Left lung (tissue), 10 donors: ENCODE data around the gene FHAD1. TPM values are rescaled to one million over a fixed set of nuclear protein-coding genes. Genes with fewer than 3 reads are reported as not detected.

ENCODE experiments used
- ATAC-seq: fragments of 200-7000 bp; cut with Tn5 transposase; one replicate; pipeline ENCODE4 v1.9.1; 2020; ENCODE audit warnings: moderate library complexity
- DNase-seq, 4 donors: peaks; one replicate each; pipeline ENCODE4 v3.0.0-alpha.2; 2013 to 2020
- H3K27ac ChIP-seq, 2 donors: fragments of 200-600 bp; sonication (generic) in 1 of 2; one replicate each; pipeline versions ENCODE4 v1.5.0 to v1.8.0; 2020 to 2021
- H3K27me3 ChIP-seq, 2 donors: fragments of 200-600 bp; sonication (generic) in 1 of 2; one replicate each; pipeline versions ENCODE4 v1.5.0 to v1.8.0; 2020 to 2021
- H3K36me3 ChIP-seq, 2 donors: fragments of 200-600 bp; sonication (generic) in 1 of 2; one replicate each; pipeline versions ENCODE4 v1.5.0 to v1.8.0; 2020 to 2021
- H3K4me1 ChIP-seq, 2 donors: fragments of 200-600 bp; one replicate each; pipeline ENCODE4 v1.8.0; 2021
- H3K4me3 ChIP-seq, 2 donors: fragments of 200-600 bp; sonication (generic) in 1 of 2; one replicate each; pipeline versions ENCODE4 v1.5.0 to v1.8.0; 2020 to 2021; ENCODE audit warnings: mild to moderate bottlenecking in 1 of 2
- H3K9me3 ChIP-seq, 2 donors: fragments of 200-600 bp; sonication (generic) in 1 of 2; one replicate each; pipeline versions ENCODE4 v1.5.0 to v1.8.0; 2020 to 2021
- intact Hi-C, 2 donors: fragments of 100-400 bp; cut with DNase I; formaldehyde crosslinking; loops; one replicate each; pipeline versions ENCODE4 v1.11.2 to v1.14.2; 2022
- polyA plus RNA-seq, 6 donors: library from polyadenylated mRNA; unstranded; fragments of 120-200 nt; gene quantifications; one replicate each; pipeline ENCODE4 v1.2.1, GENCODE V29; 2013; ENCODE audit not compliant: insufficient read length in 6 of 6
- total RNA-seq, 2 donors: library from RNA; stranded (reverse); fragmentation: NEBNext Ultra II Directional; extraction: Animal tissue kit (Norgen Biotek cat#: 25700); gene quantifications; one replicate each; pipeline ENCODE4 v1.2.1, GENCODE V29; 2021
- TF ChIP-seq, protein P1 (sequence below), 2 donors: fragments of 200-600 bp; sonication (generic) in 1 of 2; IDR thresholded peaks; one replicate each; pipeline versions ENCODE4 v1.5.0 to v1.8.0; 2021; ENCODE audit warnings: antibody characterized with exemption in 2 of 2
- donor health status: DM: no; HTN: yes; CAD: no.
- donor health status: DM: no; HTN: no; CAD: no.

The FHAD1 gene
- total and polyA plus RNA-seq, 8 donors: 1.1 to 8.5 (median 3.9) TPM

DNA sequence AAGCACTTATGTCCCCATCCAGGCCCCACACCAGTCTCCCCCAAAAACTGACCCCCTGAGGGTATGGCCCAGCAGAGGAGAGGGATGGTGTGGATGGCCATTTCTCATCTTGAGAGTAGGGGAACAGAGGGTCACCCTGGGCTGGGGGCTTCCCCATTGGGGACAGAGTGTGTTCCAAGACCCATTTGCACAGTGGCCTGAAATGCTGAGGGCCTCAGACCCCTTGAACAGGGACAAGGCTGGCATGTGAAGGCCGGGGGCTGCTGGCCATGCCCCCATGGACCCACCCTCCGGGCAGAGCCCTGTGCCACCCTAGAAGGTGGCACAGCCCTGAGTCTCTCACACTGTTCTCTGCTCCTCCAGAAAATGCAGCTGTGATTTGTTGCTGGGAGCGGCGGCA is 199.2 kb downstream of the FHAD1 start:
- Histone ChIP-seq H3K27ac (no peak overlapping the region), H3K36me3 (no peaks in the 10 kb centered on the region), H3K9me3 (no peaks in the 10 kb centered on the region), H3K27me3 (peaks cover 0 to 12% of the 10 kb centered on the region in 2 donors), H3K4me1 (no peaks in the 10 kb centered on the region), H3K4me3 (no peak overlapping the region)
- DNase-seq (no peak), ATAC-seq (no peak)
- TF ChIP-seq, protein P1, sequence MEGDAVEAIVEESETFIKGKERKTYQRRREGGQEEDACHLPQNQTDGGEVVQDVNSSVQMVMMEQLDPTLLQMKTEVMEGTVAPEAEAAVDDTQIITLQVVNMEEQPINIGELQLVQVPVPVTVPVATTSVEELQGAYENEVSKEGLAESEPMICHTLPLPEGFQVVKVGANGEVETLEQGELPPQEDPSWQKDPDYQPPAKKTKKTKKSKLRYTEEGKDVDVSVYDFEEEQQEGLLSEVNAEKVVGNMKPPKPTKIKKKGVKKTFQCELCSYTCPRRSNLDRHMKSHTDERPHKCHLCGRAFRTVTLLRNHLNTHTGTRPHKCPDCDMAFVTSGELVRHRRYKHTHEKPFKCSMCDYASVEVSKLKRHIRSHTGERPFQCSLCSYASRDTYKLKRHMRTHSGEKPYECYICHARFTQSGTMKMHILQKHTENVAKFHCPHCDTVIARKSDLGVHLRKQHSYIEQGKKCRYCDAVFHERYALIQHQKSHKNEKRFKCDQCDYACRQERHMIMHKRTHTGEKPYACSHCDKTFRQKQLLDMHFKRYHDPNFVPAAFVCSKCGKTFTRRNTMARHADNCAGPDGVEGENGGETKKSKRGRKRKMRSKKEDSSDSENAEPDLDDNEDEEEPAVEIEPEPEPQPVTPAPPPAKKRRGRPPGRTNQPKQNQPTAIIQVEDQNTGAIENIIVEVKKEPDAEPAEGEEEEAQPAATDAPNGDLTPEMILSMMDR (IDR thresholded peaks at IDR 0.05): no peak
- intact Hi-C loops: no loop called here

Other genes starting within 250 kb of the FHAD1 start
- 10 to 100 TPM; 17.9 TPM for gene TMEM51, start 93.5 kb upstream of the FHAD1 start, total RNA-seq
- gene TMEM51, start 93.5 kb upstream of the FHAD1 start, polyA plus RNA-seq: 10 to 100 TPM; 10.6 to 17.0 (median 14.8) TPM
- gene EFHD2, start 162.7 kb downstream of the FHAD1 start, total RNA-seq: 100 to 1,000 TPM in 1 of 2 donors, 10 to 100 TPM in 1; 44.6 to 107 TPM
- 10 to 100 TPM; 11.9 to 23.3 (median 16.3) TPM for gene EFHD2, start 162.7 kb downstream of the FHAD1 start, polyA plus RNA-seq
- gene CTRC, start 191.2 kb downstream of the FHAD1 start, total RNA-seq: under 1 TPM in 1 of 2 donors, not detected in 1; 0.81 TPM
- gene CTRC, start 191.2 kb downstream of the FHAD1 start, polyA plus RNA-seq: under 1 TPM in 5 of 6 donors, not detected in 1; 0.07 to 0.33 (median 0.10) TPM
- gene CELA2A, start 209.5 kb downstream of the FHAD1 start, total RNA-seq: not detected
- under 1 TPM in 3 of 6 donors, not detected in 3; 0.34 to 0.53 (median 0.49) TPM for gene CELA2A, start 209.5 kb downstream of the FHAD1 start, polyA plus RNA-seq
- gene CELA2B, start 228.9 kb downstream of the FHAD1 start, total RNA-seq: under 1 TPM in 1 of 2 donors, not detected in 1; 0.63 TPM
- gene CELA2B, start 228.9 kb downstream of the FHAD1 start, polyA plus RNA-seq: 1 to 10 TPM in 3 of 6 donors, under 1 TPM in 3; 0.66 to 1.7 (median 1.1) TPM